SK-N-MC (cell line): Measurements from ENCODE around the gene STAG1.

Source experiments
- EZH2 ChIP-seq: fragments of 200-600 bp; sonication (generic); IDR thresholded peaks from one replicate; pipeline ENCODE4 v1.6.1; 2017; ENCODE audit warnings: antibody characterized with exemption
- FOXP2 ChIP-seq: optimal IDR thresholded peaks from 2 replicates; pipeline ENCODE3; 2011; ENCODE audit warnings: mild to moderate bottlenecking, moderate library complexity; ENCODE audit not compliant: insufficient read depth; ENCODE audit errors: extremely low read length, control extremely low read depth
- POLR2AphosphoS5 ChIP-seq: IDR thresholded peaks from 2 replicates; pipeline ENCODE4 v1.6.1; 2012; ENCODE audit warnings: mild to moderate bottlenecking, low read depth, low read length, borderline replicate concordance

DNA sequence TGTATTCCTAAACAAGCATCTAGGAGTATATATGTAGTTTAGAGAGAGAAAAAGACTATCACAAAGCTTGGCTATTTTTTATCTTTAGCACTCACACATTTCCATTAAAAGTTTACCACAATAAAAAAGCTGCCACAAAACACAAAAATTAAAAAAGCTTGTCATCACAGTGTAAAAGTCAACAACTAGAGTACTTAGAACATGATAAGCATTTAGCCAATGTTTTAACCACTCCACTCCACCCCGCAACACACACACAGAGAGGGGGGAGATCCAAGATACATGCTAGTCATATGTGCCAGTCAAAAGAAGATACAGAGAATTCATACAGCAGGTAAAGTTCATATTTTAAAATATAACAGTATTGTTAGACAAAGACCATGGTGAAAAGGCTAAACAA, 79.7 kb downstream of the STAG1 start:
- TF ChIP-seq POLR2AphosphoS5 (no peak), FOXP2 (no peak), EZH2 (no peak)
